SK-N-SH treated with all-trans-retinoic acid at 6 μM for 48 hours (cell line): ENCODE results near the gene CHST11.

Experiments
- GLIS3 ChIP-seq: fragments of 250-450 bp; sonication (Bioruptor Pico); IDR thresholded peaks from 2 replicates; pipeline ENCODE4 v1.5.0; 2020; ENCODE audit warnings: mild to moderate bottlenecking, moderate library complexity
- ISL1 ChIP-seq: fragments of 250-450 bp; sonication (Bioruptor Pico); IDR thresholded peaks from 2 replicates; pipeline ENCODE4 v2.1.2; 2022; ENCODE audit warnings: mild to moderate bottlenecking, moderate library complexity
- RARB ChIP-seq: fragments of 250-450 bp; sonication (Bioruptor Pico); IDR thresholded peaks from 2 replicates; pipeline ENCODE4 v1.8.0; 2021; ENCODE audit warnings: mild to moderate bottlenecking, moderate library complexity
- ZFP3 ChIP-seq: fragments of 250-450 bp; sonication (Bioruptor Pico); IDR thresholded peaks from 2 replicates; pipeline ENCODE4 v1.5.0; 2020; ENCODE audit warnings: mild to moderate bottlenecking, moderate library complexity
- TF ChIP-seq, protein P1 (sequence below): fragments of 250-450 bp; sonication (Bioruptor Pico); IDR thresholded peaks from 2 replicates; pipeline ENCODE4 v1.5.0; 2020; ENCODE audit warnings: mild to moderate bottlenecking, moderate library complexity
- TF ChIP-seq, protein P2 (sequence below): fragments of 250-450 bp; sonication (Bioruptor Pico); IDR thresholded peaks from 2 replicates; pipeline ENCODE4 v1.8.0; 2020; ENCODE audit warnings: mild to moderate bottlenecking, moderate library complexity, borderline replicate concordance

DNA sequence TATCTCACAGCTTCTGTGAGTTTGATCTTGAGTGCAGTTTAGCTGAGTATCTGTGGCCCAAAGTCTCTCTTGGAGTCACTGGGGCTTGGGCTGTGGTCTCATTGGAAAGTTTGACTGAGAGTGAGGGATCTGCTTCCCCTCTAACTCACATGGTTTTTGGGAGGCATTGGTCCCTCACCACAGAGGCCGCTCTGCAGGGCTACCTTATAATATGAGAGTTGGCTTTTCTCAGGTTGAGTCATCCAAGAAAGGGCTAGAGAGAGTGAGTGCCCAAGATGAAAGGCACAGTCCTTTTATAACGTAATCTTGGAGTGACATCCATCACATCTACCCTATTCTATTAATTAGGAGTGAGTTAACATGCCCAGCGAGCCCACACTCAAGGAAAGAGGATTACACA lies 325.5 kb downstream of the CHST11 start:
- TF ChIP-seq ISL1 (no peak), ZFP3 (CRISPR knock-in tag) (no peak), RARB (CRISPR knock-in tag) (no peak), GLIS3 (CRISPR knock-in tag) (no peak)
- TF ChIP-seq, protein P1, sequence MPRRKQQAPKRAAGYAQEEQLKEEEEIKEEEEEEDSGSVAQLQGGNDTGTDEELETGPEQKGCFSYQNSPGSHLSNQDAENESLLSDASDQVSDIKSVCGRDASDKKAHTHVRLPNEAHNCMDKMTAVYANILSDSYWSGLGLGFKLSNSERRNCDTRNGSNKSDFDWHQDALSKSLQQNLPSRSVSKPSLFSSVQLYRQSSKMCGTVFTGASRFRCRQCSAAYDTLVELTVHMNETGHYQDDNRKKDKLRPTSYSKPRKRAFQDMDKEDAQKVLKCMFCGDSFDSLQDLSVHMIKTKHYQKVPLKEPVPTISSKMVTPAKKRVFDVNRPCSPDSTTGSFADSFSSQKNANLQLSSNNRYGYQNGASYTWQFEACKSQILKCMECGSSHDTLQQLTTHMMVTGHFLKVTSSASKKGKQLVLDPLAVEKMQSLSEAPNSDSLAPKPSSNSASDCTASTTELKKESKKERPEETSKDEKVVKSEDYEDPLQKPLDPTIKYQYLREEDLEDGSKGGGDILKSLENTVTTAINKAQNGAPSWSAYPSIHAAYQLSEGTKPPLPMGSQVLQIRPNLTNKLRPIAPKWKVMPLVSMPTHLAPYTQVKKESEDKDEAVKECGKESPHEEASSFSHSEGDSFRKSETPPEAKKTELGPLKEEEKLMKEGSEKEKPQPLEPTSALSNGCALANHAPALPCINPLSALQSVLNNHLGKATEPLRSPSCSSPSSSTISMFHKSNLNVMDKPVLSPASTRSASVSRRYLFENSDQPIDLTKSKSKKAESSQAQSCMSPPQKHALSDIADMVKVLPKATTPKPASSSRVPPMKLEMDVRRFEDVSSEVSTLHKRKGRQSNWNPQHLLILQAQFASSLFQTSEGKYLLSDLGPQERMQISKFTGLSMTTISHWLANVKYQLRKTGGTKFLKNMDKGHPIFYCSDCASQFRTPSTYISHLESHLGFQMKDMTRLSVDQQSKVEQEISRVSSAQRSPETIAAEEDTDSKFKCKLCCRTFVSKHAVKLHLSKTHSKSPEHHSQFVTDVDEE: no peak
- TF ChIP-seq, protein P2, sequence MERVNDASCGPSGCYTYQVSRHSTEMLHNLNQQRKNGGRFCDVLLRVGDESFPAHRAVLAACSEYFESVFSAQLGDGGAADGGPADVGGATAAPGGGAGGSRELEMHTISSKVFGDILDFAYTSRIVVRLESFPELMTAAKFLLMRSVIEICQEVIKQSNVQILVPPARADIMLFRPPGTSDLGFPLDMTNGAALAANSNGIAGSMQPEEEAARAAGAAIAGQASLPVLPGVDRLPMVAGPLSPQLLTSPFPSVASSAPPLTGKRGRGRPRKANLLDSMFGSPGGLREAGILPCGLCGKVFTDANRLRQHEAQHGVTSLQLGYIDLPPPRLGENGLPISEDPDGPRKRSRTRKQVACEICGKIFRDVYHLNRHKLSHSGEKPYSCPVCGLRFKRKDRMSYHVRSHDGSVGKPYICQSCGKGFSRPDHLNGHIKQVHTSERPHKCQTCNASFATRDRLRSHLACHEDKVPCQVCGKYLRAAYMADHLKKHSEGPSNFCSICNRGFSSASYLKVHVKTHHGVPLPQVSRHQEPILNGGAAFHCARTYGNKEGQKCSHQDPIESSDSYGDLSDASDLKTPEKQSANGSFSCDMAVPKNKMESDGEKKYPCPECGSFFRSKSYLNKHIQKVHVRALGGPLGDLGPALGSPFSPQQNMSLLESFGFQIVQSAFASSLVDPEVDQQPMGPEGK (CRISPR knock-in tag): no peak
